ENCODE measurements around the gene FTH1.

DNA sequence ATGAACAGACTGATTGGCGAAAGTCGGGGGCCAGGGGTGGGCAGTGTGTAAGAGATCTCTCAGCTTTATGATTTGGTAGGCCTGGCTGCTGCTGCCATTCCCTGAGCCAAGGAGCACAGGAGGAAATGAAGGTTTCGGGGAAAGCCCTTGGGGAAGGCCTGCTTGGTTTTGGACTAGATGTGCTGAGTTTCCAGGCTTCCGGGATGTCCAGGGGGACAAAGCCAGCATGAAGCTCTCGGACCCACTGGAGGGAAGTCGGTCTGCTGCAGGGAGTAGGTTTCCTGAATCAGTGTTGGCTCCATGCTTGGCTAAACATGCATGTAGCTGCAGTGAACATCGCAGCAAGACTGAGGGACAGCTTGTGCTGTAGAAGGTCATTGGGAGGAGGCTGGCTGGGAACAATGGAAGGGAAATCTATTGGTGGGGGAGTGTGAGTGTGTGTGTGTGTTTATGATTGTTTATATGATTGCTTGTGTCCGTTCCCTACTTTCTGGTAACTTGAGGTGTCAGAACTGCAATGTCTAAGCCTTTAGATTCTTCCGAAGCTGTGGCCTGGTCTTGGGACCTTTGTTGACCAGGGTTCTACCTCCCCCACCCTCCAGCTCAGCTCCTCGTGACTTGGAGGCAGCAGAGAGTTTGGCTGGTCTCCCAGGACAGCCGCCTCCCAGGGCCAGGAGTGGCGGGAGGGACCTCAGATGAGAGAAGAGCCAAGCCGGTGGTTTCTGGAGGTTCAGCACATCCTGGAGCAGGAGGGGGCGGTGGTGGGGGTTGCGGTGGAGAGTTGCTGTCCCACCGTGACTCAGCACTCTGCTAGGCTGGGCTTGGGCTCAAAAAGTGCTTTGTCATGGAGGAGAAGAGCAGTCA, 4.0 kb upstream of the FTH1 start:
- TF ChIP-seq, protein P1, sequence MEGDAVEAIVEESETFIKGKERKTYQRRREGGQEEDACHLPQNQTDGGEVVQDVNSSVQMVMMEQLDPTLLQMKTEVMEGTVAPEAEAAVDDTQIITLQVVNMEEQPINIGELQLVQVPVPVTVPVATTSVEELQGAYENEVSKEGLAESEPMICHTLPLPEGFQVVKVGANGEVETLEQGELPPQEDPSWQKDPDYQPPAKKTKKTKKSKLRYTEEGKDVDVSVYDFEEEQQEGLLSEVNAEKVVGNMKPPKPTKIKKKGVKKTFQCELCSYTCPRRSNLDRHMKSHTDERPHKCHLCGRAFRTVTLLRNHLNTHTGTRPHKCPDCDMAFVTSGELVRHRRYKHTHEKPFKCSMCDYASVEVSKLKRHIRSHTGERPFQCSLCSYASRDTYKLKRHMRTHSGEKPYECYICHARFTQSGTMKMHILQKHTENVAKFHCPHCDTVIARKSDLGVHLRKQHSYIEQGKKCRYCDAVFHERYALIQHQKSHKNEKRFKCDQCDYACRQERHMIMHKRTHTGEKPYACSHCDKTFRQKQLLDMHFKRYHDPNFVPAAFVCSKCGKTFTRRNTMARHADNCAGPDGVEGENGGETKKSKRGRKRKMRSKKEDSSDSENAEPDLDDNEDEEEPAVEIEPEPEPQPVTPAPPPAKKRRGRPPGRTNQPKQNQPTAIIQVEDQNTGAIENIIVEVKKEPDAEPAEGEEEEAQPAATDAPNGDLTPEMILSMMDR (conservative IDR thresholded peaks at IDR 0.05; ENCODE audit: low read depth, low read length) = no peak
- no peak for TF ChIP-seq EZH2 (IDR thresholded peaks at IDR 0.05; ENCODE audit: low read length, unreplicated experiment)
